ENCODE data around the gene SPINK5. TPM values are rescaled to one million over a fixed set of nuclear protein-coding genes. Genes with fewer than 3 reads are reported as not detected.

Gene SPINK5
- total RNA-seq, 1 experiment from 2014 or later, result 5.9 TPM

- POLR2A ChIA-PET, result interaction anchor here (0.6 kb wide), 1 partner anchor 12 kb away, joined by 5 read pairs; no protein-coding TSS in a partner anchor
- peaks cover 10% of the 10 kb centered on the region for H3K4me1 Mint-ChIP-seq
- TF ChIP-seq MAX (CRISPR knock-in tag; IDR thresholded peaks at IDR 0.05), result no peak
- no peak for TF ChIP-seq ZNF423 (CRISPR knock-in tag; IDR thresholded peaks at IDR 0.05)
- no peak for TF ChIP-seq ZNF671 (CRISPR knock-in tag; IDR thresholded peaks at IDR 0.05)
- TF ChIP-seq ZNF425 (CRISPR knock-in tag; conservative IDR thresholded peaks at IDR 0.05), result no peak
- TF ChIP-seq USF2 (CRISPR knock-in tag; IDR thresholded peaks at IDR 0.05), result no peak
- no peak for TF ChIP-seq MYBL2 (CRISPR knock-in tag; IDR thresholded peaks at IDR 0.05)
- TF ChIP-seq FOXK1 (CRISPR knock-in tag; IDR thresholded peaks at IDR 0.05), result no peak
- TF ChIP-seq ZNF121 (CRISPR knock-in tag; IDR thresholded peaks at IDR 0.05), result no peak
- TF ChIP-seq USF1 (CRISPR knock-in tag; IDR thresholded peaks at IDR 0.05), result no peak
- TF ChIP-seq E2F4 (CRISPR knock-in tag; IDR thresholded peaks at IDR 0.05; ENCODE audit: borderline replicate concordance, low read depth), result no peak
- TF ChIP-seq OVOL2 (CRISPR knock-in tag; IDR thresholded peaks at IDR 0.05; ENCODE audit: borderline replicate concordance), result no peak
- no peak for TF ChIP-seq JUN (CRISPR knock-in tag; IDR thresholded peaks at IDR 0.05)
- TF ChIP-seq FOXP4 (CRISPR knock-in tag; IDR thresholded peaks at IDR 0.05), result no peak
- no peak for TF ChIP-seq ZNF138 (CRISPR knock-in tag; conservative IDR thresholded peaks at IDR 0.05)
- H3K36me3 Mint-ChIP-seq, result no peaks in the 10 kb centered on the region
- no peak for DNase-seq (ENCODE audit: low spot score)
- no peak overlapping the region for H3K4me3 Mint-ChIP-seq
- CTCF ChIA-PET, result interaction anchor here (0.6 to 0.7 kb wide), 3 partner anchors 84 to 231 kb away, joined by 3 to 4 read pairs (median 4); no protein-coding TSS in a partner anchor
- H3K27me3 Mint-ChIP-seq (ENCODE audit: low read depth), result no peaks in the 10 kb centered on the region
- H3K27ac Mint-ChIP-seq, result no peak overlapping the region
- peak; percentile 75 for ATAC-seq
- no peaks in the 10 kb centered on the region for H3K9me3 Mint-ChIP-seq
These were observed 82.1 kb downstream of the SPINK5 start for GRCh38 chr5:148145916-148146315.

- no peak for ATAC-seq
- ChIA-PET POLR2A (interaction anchor here (0.6 kb wide), 1 partner anchor 12 kb away, joined by 5 read pairs; no protein-coding TSS in a partner anchor), CTCF (interaction anchor here (0.6 kb wide), 2 partner anchors 83 to 144 kb away, joined by 3 to 4 read pairs; no protein-coding TSS in a partner anchor)
- H3K36me3 Mint-ChIP-seq, result no peaks in the 10 kb centered on the region
- no peaks in the 10 kb centered on the region for H3K9me3 Mint-ChIP-seq
- H3K4me1 Mint-ChIP-seq, result peaks cover 10% of the 10 kb centered on the region
- DNase-seq (ENCODE audit: low spot score), result no peak
- no peak overlapping the region for H3K4me3 Mint-ChIP-seq
- no peaks in the 10 kb centered on the region for H3K27me3 Mint-ChIP-seq (ENCODE audit: low read depth)
- no peak overlapping the region for H3K27ac Mint-ChIP-seq
- TF ChIP-seq ZBTB21 (CRISPR knock-in tag; IDR thresholded peaks at IDR 0.05; ENCODE audit: borderline replicate concordance) (no peak), RELA (CRISPR knock-in tag; IDR thresholded peaks at IDR 0.05; ENCODE audit: borderline replicate concordance) (no peak), ZSCAN18 (CRISPR knock-in tag; IDR thresholded peaks at IDR 0.05) (no peak), ZBTB43 (CRISPR knock-in tag; IDR thresholded peaks at IDR 0.05) (no peak), PRRX2 (CRISPR knock-in tag; IDR thresholded peaks at IDR 0.05) (no peak), CBFB (CRISPR knock-in tag; IDR thresholded peaks at IDR 0.05; ENCODE audit: low read depth) (no peak), ATF2 (CRISPR knock-in tag; IDR thresholded peaks at IDR 0.05; ENCODE audit: borderline replicate concordance, low read depth) (no peak), ERG (CRISPR knock-in tag; IDR thresholded peaks at IDR 0.05) (no peak), TEAD1 (CRISPR knock-in tag; IDR thresholded peaks at IDR 0.05) (no peak)
These were observed 82.7 kb downstream of the SPINK5 start for GRCh38 chr5:148146487-148146886.

Data from WTC11 (cell line).